Stomach (tissue), 4 donors: Measurements from ENCODE around the gene LRRC70.

Experiments
- CTCF ChIP-seq, 7 experiments: fragments of 450-650 bp in 4 of 7; fragments of 200-600 bp in 3 of 7; sonication (generic) in 3 of 7; IDR thresholded peaks; one replicate each; pipeline ENCODE4 v1.5.1; 2016 to 2019; ENCODE audit warnings: antibody characterized with exemption in 7 of 7, control low read depth in 2 of 7, mild to moderate bottlenecking in 1 of 7
- EP300 ChIP-seq: sonication (generic); formaldehyde crosslinking; IDR thresholded peaks from one replicate; pipeline ENCODE4 v1.6.1; 2017; ENCODE audit warnings: antibody characterized with exemption
- POLR2AphosphoS5 ChIP-seq, 3 donors: sonication (generic); formaldehyde crosslinking; IDR thresholded peaks; one replicate each; pipeline ENCODE4 v1.6.1; 2016; ENCODE audit warnings: antibody characterized with exemption in 3 of 3

DNA sequence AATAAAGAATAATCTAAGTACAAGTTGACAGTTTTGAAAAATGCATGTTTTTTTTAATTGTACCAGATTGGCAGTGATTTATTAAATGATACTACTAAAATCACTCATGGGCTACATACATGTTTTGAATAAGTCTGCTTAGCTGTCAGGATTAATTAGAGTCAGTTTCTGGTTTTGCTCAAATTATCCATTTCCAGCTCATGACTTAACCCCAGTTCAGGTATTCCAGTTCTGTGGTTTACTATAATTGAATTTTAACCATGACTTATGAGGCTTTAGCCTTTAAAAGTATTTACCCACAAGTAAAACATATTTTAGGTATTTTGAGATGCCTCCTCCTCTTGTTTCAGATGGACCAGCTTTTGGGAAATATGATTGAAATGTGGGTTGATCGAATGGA is 17.8 kb upstream of the LRRC70 start:
- TF ChIP-seq CTCF (IDR thresholded peaks at IDR 0.05) (no peak), POLR2AphosphoS5 (IDR thresholded peaks at IDR 0.05) (no peak), EP300 (no peak)
